ENCODE measurements around the gene M6PR.

The M6PR gene

DNA sequence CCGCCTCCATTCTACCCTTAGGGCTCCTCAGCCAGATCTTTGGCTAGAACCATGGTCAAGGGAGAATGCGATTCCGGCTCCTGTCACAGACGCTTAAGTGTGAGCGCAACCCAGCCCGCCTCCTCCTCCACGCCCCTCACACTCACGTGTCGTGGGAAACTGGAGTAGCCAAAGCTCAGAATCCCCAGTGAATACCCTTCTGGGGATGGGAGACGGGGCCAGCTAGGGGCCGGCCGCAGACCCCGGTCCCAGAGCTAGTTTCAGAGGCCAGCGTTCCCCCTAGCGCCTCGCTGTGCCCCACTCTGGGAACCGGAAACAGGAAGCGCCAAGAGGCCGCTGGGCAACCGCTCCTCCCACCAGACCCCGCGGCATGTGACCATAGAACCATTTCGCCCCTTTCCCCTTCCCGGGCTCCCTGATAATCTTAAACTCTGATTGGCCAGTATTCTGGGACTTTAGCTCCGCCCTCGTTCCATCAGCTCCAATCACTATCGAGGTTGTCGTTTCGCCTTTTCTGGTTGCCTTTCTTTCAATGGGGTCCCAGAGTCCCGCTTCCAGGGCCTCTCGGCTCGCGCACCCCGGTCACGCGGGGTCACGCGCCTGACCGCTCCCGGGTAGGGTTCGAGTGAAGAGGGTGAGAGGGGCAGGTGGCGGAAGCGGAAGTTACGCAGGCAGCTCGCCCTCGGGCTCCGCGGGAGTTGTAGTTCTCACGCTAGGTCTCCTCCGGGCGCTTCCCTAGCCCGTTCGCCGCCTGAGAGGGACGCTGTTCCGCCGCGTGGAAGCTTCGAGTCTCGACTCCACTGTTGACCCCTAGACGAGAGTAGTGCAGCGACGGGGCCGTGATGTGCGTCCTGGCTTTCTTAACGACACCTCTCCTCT is at the start of gene M6PR:
TSS of gene M6PR (minus strand) at position 304 of the 879 bp plus-strand sequence. CDS start 3,241 bp downstream, outside the sequence.
- peak; percentile 99 for DNase-seq

DNA sequence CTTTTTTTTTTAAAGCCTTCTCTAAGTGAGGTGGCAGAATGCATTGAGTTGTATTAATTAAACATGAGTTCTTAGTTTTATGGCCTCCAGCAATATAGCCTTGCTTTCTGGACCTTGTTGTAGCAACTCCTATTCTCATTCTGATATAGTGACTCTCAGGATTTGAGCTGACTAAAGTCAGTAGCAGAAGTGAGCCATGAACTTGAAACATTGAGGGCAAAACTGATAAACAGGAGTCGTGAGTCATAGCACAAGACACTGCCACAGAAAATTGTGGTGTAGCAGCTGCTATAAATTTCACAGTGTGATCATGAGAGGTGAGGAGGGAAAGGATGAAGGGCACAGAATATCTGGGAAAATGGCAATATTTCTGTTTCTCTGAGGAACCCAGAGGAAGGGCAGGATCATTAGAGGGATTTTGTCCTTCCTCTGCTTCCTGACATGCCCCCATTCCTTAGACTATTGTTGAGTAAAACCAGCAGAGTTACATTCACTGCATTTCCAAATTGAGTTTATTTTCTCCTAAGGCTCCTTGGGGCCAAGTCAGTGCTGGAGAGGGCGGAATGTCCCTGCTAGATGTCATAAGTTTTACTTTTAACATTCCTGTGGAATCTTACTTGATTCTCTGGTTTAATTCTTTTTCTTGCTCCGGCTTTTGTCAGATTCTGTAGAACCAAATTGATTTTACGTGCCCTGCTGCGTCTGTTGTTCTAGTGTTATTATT is 47.4 kb upstream of the M6PR start:
- DNase-seq: no peak

DNA sequence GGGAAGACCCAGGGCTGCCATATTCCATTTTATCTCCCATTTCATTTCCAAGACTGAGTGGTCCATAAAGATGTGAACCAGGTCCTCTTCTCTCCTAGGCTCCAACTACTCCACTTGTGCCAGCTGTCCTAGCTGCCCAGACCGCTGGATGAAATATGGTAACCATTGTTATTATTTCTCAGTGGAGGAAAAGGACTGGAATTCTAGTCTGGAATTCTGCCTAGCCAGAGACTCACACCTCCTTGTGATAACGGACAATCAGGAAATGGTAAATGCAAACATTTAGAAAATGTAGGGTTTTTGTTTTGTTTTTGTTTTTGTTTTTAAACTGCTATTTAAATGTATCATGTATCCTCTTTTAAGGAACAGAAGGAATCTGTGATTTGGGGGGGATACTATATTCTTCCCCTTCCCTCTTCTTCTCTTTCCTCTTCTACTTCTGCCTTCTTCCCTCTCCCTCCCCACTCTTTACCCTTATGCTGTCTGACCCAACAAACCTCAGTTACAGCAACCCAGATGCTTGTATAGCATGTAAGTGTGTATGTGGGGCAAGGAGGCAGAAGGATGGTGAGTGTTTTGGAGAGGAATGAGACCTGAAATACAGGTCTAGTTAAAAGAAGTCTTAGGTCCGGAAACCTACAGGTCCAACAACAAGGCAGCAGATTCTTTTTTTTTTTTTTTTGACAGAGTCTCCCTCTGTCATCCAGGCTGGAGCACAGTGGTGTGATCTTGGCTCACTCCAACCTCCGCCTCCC is 45.8 kb upstream of the M6PR start:
- DNase-seq: no peak

DNA sequence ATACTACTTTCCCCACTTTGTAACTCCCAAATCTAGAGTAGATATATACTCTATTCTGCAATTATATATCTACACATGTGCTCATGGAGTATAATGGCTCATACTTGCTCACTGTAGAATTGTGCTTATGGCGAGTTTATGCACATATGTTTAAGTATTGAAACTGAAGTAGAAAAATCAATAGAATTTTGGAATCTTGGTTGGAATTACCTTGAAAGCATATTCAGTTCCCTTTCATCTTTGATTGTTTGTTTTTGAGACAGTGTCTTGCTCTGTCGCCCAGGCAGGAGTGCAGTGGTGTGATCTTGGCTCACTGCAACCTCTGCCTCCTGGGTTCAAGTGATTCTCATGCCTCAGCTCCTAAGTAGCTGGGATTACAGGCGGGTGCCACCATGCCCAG is 44.4 kb upstream of the M6PR start:
- no peak for DNase-seq

DNA sequence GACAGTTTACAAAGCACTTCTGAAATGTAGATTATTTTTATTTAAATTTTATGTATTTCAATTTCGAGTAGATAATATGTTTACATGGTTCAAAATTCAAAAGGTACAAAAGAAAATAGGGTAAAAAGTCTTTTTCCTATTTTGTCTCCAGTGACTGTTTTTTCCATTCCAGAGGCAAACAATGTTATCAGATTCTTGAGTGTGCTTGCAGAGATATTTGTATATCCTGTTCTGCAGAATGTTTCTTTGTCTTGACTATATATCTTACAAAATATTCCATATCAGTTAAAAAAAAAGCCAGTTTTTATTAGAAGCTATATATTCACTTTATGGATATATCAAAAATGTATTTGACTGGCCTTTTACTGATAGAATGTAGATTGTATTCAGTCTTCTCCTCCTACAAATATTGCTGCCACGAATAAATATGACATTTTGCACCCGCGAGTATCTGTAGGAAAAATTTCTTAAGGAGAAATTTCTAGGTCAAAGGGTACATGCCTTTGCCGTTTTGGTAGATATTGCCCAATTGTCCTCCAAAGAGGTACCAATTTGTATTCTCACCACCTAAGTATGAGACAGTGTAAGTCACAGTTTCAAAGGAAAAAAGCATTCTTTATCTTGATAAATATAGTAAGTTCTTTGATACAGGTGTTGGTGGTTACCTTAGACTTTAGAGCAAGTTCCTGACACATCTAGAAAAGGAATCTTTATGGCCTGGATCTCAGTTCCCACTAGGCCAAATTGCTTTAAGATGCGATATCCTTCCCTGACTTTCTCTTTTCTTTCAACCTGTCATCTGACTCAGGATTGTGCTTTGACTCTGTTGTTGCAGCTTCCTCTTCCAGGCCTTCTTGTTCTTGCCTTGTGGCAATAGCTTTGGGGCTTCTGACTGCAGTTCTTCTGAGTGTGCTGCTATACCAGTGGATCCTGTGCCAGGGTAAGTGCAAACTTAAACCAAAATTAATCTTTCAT is 42.2 kb upstream of the M6PR start:
- no peak for DNase-seq

DNA sequence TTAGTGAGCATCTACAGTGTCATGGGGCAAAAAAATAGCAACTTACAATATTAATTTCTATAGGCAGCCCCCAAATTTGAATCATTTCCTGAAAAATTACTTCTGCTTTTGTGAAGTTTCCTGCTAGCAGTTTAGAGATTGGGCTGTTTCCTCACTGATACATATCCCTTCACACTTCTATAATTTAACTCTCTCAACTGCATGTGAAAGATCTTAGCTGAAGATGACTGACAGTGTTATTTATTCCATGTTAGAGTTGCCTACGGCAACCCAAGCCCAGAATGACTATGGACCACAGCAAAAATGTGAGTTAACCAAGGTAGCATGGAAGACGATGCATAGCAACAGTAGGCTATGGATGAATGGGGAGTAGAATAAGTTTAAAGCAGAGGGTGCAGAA is 40.0 kb upstream of the M6PR start, which contains the start of gene KLRG1:
TSS of gene KLRG1 (plus strand) at position 134 of the 400 bp plus-strand sequence. CDS start at position 224, 90 bp downstream.
- DNase-seq: no peak

DNA sequence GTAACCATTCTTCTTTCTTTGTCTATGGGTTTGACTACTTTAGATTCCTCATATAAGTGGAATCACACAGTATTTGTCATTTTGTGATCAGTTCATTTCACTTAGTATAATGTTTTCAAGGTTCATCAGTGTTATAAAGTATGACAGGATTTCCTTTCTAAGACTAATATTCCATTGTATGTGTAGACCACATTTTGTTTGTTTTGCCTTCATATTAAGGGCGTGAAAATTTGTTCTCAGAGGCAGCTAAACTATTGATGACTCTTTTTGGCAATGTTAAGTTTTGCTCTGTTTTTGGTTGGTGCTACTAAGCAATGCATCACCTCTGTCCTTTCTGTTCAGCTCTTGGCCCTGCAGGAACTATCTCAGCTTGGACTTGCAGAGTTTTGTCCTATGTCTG is 38.2 kb upstream of the M6PR start:
- DNase-seq: no peak

DNA sequence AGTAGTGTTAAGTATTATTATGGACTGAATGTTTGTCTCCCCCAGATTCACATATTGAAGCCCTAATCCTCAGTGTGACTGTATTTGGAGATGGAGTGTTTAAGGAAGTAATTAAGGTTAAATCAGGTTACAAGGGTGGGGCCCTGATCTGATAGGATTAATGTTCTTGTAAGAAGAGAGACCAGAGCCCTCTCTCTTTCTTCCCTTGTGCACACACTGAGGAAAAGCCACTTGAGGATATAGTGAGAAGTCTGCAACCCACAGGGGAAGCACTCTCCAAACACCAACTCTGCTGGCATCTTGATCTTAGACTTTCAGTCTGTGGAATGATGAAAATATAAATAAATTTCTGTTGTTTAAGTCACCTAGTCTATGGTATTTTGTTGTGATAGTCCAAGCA is 37.7 kb upstream of the M6PR start:
- no peak for DNase-seq

DNA sequence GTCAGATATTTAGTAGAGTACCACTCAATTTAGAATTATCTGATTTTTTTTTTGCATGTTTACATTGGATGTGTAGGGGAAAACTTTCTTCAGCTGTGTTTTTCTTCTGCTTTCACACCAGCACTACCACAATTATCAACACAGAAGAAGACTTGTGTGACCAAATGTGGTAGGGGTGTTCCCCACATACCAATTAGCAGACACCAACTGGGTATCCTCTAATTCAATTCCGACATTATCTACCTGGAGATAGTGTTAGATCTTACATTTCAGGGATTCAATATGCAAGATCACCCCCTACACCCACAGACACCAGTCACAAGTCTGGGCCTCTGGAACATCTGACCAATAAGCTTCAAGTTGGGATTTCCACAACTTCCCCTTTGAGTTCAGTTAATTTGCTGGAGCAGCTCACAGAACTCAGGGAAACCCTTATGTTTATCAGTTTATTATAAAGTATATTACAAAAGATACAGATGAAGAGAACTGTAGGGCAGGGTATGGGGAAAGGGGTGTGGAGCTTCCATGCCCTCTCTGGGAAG is 35.8 kb upstream of the M6PR start:
- DNase-seq: no peak

DNA sequence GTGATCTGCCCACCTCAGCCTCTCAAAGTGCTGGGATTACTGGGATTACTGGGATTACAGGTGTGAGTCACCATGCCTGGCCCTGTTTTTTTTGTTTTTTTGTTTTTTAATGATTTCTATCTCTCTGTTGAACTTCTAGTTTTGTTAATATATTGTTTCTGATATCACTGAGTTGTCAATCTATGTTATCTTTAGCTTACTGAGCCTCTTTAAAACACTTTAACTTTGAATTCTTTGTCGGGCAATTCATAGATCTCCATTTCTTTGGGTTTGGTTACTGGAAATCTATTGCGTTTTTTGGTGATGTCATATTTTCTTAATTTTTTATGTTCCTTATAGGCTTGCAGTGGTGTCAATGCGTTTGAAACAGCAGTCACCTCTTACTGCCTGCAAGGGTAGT is 30.7 kb upstream of the M6PR start:
- no peak for DNase-seq

DNA sequence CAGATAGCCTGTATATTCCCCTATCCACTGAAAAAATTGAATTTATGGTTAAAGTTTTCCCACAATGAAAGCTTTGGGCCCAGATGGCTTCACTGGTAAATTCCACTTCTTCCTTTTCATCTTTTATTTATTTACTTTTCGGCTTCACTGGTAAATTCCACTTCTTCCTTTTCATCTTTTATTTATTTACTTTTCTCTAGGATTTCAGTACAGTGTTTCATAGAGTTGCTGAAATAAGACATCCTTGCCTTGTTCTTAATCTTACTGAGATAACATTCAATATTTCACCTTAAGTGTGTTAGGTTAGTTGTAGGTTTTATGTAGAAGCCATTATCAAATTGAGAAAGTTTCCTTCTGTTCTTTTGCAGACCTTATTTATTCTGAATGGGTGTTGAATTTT is 21.0 kb upstream of the M6PR start:
- DNase-seq: no peak

DNA sequence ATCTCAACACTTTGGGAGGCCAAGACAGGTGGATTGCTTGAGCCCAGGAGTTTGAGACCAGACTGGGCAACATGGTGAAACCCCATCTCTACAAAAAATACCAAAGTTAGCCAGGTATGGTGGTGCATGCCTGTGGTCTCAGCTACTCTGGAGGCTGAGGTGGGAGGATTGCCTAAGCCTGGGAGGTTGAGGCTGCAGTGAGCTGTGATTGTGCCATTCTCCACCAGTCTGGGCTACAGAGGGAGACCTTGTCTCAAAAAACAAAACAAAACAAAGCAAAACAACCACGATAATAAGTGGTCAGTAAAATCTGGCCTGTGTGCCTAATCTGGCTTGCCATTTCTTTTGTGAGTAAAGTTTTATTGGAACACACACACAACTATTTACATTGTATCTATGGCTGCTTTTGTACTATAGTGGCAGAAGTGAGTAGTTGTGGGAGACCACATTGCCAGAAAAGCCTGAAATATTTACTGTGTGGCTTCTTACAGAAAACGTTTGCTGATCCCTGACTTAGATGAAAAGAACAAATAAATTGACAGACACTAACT is 20.5 kb upstream of the M6PR start:
- DNase-seq: no peak

DNA sequence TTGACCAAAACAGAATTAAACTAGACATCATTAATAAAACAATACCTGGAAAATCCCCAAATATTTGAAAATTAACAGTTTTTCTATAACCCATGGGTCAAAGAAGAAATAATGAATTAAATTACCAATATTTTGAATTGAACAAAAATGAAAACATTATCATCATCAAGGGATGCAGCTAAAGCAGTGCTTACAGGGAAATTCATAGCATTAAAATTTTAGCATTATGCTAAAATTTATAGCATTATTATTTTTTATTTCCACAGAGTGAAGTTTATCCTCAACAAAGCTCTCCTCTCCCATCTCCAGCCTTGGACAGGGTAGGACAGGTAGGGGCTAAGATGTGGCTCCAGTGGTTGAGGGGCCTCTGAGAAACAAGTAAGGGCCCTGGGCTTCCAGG is 19.3 kb upstream of the M6PR start:
- DNase-seq: no peak

DNA sequence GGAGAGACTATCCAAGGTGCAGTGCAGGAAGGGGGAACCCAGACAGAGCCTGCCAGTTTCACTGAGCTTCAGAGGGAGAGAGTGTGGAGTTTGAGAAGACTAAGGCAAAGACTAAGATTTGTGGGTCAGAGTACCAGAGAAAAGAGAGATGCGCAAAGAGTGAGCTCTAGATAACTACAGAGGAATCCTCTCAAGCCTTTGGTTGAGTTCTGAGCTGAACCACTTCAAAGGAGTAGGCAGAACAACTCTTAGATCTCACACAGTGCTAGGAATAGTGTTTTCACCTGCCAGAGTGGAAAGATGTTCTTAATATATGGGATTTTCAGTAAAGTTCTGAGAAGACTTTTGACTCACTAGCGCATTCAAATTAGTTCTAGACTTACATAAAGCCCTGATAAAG is 10.7 kb upstream of the M6PR start:
- no peak for DNase-seq

DNA sequence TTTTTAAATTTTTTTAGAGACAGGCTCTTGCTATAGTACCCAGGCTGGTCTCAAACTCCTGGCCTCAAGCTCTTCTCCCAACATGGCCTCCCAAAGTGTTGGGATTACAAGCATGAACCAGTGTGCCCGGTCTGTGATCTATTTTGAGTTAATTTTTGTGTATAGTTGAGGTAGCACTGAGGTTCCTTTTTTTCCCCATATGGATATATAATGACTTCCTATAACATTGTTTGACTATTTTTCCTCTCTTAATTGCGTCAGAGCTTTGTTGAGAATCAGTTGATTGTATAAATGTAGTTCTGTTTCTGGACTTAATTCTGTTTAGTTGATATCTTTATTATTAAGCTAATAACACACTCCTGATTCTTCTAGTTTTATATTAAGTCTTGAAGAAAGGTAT is 8.6 kb upstream of the M6PR start:
- DNase-seq: no peak

DNA sequence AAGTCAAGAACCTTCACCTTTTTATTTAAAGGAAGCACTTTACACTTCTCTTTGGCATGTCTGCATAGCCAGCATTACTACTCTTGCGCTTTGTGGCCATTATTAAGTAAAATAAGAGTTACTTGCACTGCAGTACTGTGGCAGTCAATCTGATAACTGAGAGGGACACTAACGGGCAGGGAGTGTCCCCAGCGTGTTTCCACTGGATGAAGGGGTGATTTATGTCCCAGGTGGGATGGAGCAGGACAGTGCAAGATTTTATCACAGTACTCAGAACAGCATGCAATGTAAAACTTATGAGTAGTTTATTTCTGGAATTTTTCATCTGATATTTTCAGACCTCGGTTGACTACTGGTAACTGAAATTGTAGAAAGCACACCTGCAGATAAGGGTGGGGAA is 8.1 kb upstream of the M6PR start:
- DNase-seq: no peak

DNA sequence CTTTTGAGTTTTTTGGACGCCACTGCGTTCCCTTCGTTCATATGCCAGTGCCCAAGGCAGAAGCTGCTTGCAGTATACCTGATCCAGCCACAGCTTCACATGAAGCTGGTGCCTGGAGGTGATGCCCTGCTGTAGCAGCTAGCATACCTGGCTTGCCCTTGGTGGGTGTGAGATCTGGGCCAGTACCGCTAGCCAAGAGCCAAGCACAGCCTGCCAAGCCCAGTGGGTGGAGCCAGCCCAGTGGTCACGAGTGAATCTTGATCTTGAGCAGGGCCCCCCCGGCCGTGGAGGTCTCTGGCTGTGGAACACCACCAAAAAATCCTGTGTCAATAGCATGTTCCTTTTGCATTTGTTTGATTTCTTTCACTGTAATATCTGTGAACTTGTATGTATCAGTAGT is 7.3 kb upstream of the M6PR start:
- DNase-seq: no peak

DNA sequence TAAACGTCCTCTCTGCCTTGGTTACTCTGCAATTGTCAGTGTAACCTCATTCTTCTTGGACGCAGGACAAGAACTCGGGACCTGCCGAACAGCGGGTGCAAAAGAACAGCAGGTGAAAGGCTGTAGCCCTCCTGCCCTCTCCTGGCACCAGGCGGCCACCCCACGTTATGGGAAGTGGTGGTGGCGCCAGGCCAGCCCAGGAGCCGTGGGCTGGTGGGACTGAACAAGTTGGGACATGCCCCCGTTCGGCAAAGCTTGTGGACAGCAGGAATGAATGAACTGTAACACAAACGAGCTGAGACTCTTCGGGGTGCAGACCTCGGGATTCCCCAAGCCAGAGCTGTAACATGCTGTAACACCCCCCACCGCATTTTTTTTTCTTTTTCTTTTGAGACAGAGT is 6.6 kb upstream of the M6PR start:
- DNase-seq: no peak

DNA sequence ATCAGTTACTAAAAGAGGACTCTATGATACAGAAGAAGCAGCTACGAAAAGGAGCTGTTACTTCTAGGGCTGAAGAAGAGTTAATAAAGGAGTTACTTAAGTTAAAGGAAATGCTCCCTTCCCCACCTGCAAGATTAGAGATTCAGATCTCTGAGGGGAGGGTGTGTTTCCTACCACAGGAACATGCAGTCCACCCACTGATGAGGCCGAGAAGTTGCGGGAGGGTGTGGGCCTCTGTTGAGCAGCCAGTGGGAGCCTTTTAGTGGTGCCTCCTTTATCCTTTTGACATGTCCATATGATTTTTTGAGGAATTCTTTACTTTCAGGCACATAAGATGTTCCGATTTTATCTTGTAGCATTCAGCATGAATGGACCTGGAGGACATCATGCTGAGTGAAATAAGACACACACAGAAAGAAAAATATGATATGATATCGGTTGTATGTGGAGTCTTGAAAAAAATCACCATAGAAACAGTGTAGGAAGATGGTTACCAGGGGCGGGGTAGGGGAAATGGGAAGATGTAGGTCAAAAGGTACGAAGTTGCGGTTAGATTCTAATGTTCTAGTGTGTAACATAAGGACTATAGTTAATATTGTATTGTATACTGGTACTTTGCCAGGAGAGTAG is 4.4 kb upstream of the M6PR start:
- DNase-seq: no peak

DNA sequence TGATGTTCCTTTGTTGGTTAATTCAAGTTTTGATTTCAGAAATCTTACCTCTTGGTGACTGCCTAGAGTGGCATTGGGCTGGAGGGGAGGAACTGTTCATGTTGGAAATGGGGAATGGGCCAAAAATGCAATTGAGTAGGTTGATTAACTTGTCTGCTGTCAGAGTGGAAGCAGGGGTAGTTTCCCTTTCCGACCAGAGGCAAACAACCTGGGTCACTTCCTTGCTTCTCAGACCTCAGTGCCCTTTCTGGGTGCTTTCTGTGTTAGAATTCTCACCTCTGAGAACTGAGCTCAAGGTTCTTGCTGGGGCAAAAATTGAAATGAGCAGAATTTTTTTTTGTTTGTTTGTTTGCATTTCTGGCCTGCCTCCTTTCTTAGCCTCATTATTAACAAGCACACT is 2.3 kb upstream of the M6PR start:
- DNase-seq: no peak
